CD4-positive, alpha-beta T cell (primary cell): ENCODE data around the gene ANKS1B. TPM values are rescaled to one million over a fixed set of nuclear protein-coding genes. Genes with fewer than 3 reads are reported as not detected.

Experiments used
- ATAC-seq: fragments of 200-7000 bp; cut with Tn5 transposase; one replicate; pipeline ENCODE4 v1.10.0; 2022; ENCODE audit warnings: mild to moderate bottlenecking; ENCODE audit not compliant: poor library complexity
- CTCF ChIA-PET: fragments of 350-600 bp; sonication (Branson Sonifier 250); formaldehyde crosslinking; loops from one replicate; lab custom pipeline; 2021; ENCODE audit warnings: antibody characterized with exemption, inconsistent platforms; lab: Charles Lee
- POLR2A ChIA-PET: fragments of 350-600 bp; sonication (Branson Sonifier 250); formaldehyde crosslinking; loops from one replicate; lab custom pipeline; 2021; ENCODE audit warnings: antibody characterized with exemption, inconsistent platforms; lab: Charles Lee
- DNase-seq, 14 experiments: peaks; one replicate each; pipeline ENCODE4 v3.0.0-alpha.2; 2013 to 2020; ENCODE audit warnings: mixed read lengths in 2 of 14
- H3K27ac ChIP-seq, 2 donors: one replicate each; pipeline versions ENCODE4 v1.5.1 to v1.7.0; 2013; ENCODE audit warnings: low read length in 2 of 2, low read depth in 1 of 2, mild to moderate bottlenecking in 1 of 2
- H3K27me3 ChIP-seq, 2 experiments: 1 replicate in 1 of 2; 2 replicates in 1 of 2; pipeline versions ENCODE4 v1.6.1 to v1.7.0; 2013; ENCODE audit warnings: low read length in 2 of 2, control low read depth in 1 of 2, mild to moderate bottlenecking in 1 of 2, moderate library complexity in 1 of 2; ENCODE audit not compliant: insufficient read depth in 2 of 2, control insufficient read depth in 1 of 2
- H3K36me3 ChIP-seq: one replicate; pipeline ENCODE4 v1.6.1; 2013; ENCODE audit warnings: low read length, control low read depth; ENCODE audit not compliant: insufficient read depth
- H3K4me1 ChIP-seq: one replicate; pipeline ENCODE4 v1.6.1; 2013; ENCODE audit warnings: low read length, control low read depth; ENCODE audit not compliant: insufficient read depth
- H3K4me3 ChIP-seq: one replicate; pipeline ENCODE4 v1.5.1; 2013; ENCODE audit warnings: mild to moderate bottlenecking, low read length, moderate library complexity
- H3K9me3 ChIP-seq, 2 experiments: 1 replicate in 1 of 2; 2 replicates in 1 of 2; pipeline versions ENCODE4 v1.6.1 to v1.7.0; 2013; ENCODE audit warnings: low read length in 2 of 2, mild to moderate bottlenecking in 2 of 2, control low read depth in 1 of 2, moderate library complexity in 1 of 2; ENCODE audit not compliant: control insufficient read depth in 1 of 2, insufficient read depth in 1 of 2
- H3K27ac Mint-ChIP-seq: one replicate; pipeline ENCODE4 v1.8.0; 2020; ENCODE audit warnings: mixed read lengths
- H3K27me3 Mint-ChIP-seq: one replicate; pipeline ENCODE4 v1.8.0; 2021; ENCODE audit warnings: mixed read lengths
- H3K36me3 Mint-ChIP-seq: one replicate; pipeline ENCODE4 v1.8.0; 2021; ENCODE audit warnings: low read depth, mixed read lengths
- H3K4me1 Mint-ChIP-seq: one replicate; pipeline ENCODE4 v1.8.0; 2021; ENCODE audit warnings: low read depth, mixed read lengths
- H3K4me3 Mint-ChIP-seq: one replicate; pipeline ENCODE4 v1.8.0; 2020; ENCODE audit warnings: mild to moderate bottlenecking, mixed read lengths
- H3K9me3 Mint-ChIP-seq: one replicate; pipeline ENCODE4 v1.8.0; 2020; ENCODE audit warnings: mixed read lengths
- CTCF ChIP-seq: fragments of 200-600 bp; IDR thresholded peaks from one replicate; pipeline ENCODE4 v1.8.0; 2022; ENCODE audit warnings: antibody characterized with exemption, mild to moderate bottlenecking
- intact Hi-C, 2 experiments: fragments of 100-400 bp; cut with DNase I in 1 of 2; cut with micrococcal nuclease in 1 of 2; formaldehyde crosslinking; loops; one replicate each; pipeline versions ENCODE4 v1.15.1 to v1.9.0; 2023 to 2025; cut with DNase I, micrococcal nuclease
- total RNA-seq, 174 experiments: library from RNA in 2 of 174; stranded (reverse) in 2 of 174; gene quantifications; one replicate each; pipeline ENCODE4 v1.2.3 and lab custom pipeline; 2021 to 2026

The ANKS1B gene
- total RNA-seq, 2 experiments from 2014 or later, result 0.16 to 1.1 TPM

DNA sequence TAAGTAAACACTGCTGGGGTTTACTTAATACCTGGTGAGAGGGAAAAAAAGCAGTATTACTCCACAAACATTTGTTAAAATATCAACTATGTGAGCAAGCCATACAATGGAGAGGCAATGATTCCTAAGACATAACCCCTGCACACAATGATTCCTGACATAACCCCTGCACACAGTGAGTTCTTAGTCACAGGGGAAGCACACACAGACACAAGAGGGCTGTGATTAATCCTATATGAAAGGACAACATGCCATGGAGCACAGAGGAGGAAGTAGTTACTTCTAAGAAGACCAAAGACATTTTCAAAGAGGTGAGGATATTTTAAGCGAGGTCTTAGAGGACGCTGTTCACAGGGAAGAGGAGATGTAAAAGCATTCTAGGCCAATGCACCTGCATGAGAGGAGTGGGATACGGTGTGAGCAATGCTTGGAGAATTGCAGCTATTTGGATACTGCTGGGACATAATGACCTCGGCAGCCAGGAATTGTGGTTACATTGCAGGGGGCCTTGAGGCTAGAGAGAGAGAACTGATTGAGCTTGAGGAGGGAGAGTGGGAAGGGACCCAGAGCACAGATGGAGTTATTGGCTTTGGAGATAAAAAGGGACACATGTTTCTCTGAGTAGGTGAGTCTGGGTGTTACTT is 1127.7 kb downstream of the ANKS1B start:
- peaks cover 0 to 4% of the 10 kb centered on the region in 2 experiments for H3K27me3 ChIP-seq
- H3K4me1 Mint-ChIP-seq, result no peaks in the 10 kb centered on the region

GRCh38 chr12:98852181-98852580 is 1132.6 kb downstream of the ANKS1B start:
- Mint-ChIP-seq H3K36me3 (no peaks in the 10 kb centered on the region), H3K9me3 (no peaks in the 10 kb centered on the region), H3K4me3 (no peak overlapping the region), H3K27me3 (peaks cover 27% of the 10 kb centered on the region), H3K27ac (no peak overlapping the region), H3K4me1 (no peaks in the 10 kb centered on the region)
- Histone ChIP-seq H3K36me3 (no peaks in the 10 kb centered on the region), H3K4me1 (no peaks in the 10 kb centered on the region), H3K4me3 (no peak overlapping the region), H3K9me3 (no peaks in the 10 kb centered on the region), H3K27ac (no peak overlapping the region), H3K27me3 (peaks cover 0 to under 1% of the 10 kb centered on the region in 2 experiments)
- ATAC-seq, result no peak
- intact Hi-C loops, result no loop called here
- ChIA-PET POLR2A (no interaction called here), CTCF (no interaction called here)
- TF ChIP-seq CTCF, result no peak
- no peak for DNase-seq

More for the DNA sequence above, 1127.7 kb downstream of the ANKS1B start:
- DNase-seq, result no peak
- Mint-ChIP-seq H3K27ac (no peak overlapping the region), H3K4me3 (no peak overlapping the region), H3K36me3 (no peaks in the 10 kb centered on the region), H3K9me3 (no peaks in the 10 kb centered on the region), H3K27me3 (peaks cover 12% of the 10 kb centered on the region)
- POLR2A ChIA-PET, result no interaction called here
- intact Hi-C loops, result no loop called here
- no peak overlapping the region for H3K27ac ChIP-seq
- no peak for ATAC-seq
- H3K4me3 ChIP-seq, result no peak overlapping the region
- CTCF ChIA-PET, result no interaction called here
- no peaks in the 10 kb centered on the region for H3K36me3 ChIP-seq
- no peaks in the 10 kb centered on the region for H3K9me3 ChIP-seq
- H3K4me1 ChIP-seq, result no peaks in the 10 kb centered on the region
- TF ChIP-seq CTCF, result no peak

DNA sequence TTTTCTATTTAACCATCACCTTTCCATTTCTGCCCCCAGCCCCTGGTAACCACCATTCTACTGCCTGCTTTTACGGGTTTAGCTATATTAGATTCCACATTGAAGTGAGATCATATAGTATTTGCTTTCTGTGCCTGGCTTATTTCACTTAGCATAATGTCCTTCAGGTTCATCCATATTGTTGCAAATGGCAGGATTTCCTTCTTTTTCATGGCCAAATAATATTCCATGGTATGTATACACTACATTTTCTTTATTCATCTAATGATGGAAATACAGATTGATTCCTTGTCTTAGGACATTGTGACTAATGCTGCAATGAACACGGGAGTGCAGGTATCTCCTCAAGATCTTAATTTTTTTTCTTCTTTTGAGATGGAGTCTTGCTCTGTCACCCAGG is 1137.5 kb downstream of the ANKS1B start:
- no peak for TF ChIP-seq CTCF
- Mint-ChIP-seq H3K27ac (no peak overlapping the region), H3K36me3 (no peaks in the 10 kb centered on the region), H3K4me3 (no peak overlapping the region), H3K4me1 (no peaks in the 10 kb centered on the region), H3K27me3 (peaks cover 29% of the 10 kb centered on the region), H3K9me3 (no peaks in the 10 kb centered on the region)
- intact Hi-C loops, result no loop called here
- ChIA-PET POLR2A (no interaction called here), CTCF (no interaction called here)
- H3K4me3 ChIP-seq, result no peak overlapping the region
- no peaks in the 10 kb centered on the region for H3K36me3 ChIP-seq
- ATAC-seq (no peak), DNase-seq (no peak)
- H3K27ac ChIP-seq, result no peak overlapping the region
- H3K4me1 ChIP-seq, result no peaks in the 10 kb centered on the region
- H3K27me3 ChIP-seq, result no peaks in the 10 kb centered on the region
- H3K9me3 ChIP-seq, result no peaks in the 10 kb centered on the region
